ENCODE results near the gene FAM177B. TPM values are rescaled to one million over a fixed set of nuclear protein-coding genes. Genes with fewer than 3 reads are reported as not detected.

The FAM177B gene
- total and polyA plus RNA-seq, 7 donors = 0.36 to 40.5 (median 8.9) TPM; not detected in 1

- H3K4me3 ChIP-seq = no peak overlapping the region
- DNase-seq = no peak
- peak overlapping the region in 2 of 4 donors; percentile 6 to 44 for H3K27ac ChIP-seq
- no peaks in the 10 kb centered on the region for H3K27me3 ChIP-seq
- H3K36me3 ChIP-seq = no peaks in the 10 kb centered on the region
- TF ChIP-seq EP300 (IDR thresholded peaks at IDR 0.05) (peak in 3 of 4 donors; percentile 27 to 89 (median 37)), POLR2A (IDR thresholded peaks at IDR 0.05) (no peak), POLR2AphosphoS5 (IDR thresholded peaks at IDR 0.05) (peak; percentile 77 to 88 (median 82))
- TF ChIP-seq, protein P1, sequence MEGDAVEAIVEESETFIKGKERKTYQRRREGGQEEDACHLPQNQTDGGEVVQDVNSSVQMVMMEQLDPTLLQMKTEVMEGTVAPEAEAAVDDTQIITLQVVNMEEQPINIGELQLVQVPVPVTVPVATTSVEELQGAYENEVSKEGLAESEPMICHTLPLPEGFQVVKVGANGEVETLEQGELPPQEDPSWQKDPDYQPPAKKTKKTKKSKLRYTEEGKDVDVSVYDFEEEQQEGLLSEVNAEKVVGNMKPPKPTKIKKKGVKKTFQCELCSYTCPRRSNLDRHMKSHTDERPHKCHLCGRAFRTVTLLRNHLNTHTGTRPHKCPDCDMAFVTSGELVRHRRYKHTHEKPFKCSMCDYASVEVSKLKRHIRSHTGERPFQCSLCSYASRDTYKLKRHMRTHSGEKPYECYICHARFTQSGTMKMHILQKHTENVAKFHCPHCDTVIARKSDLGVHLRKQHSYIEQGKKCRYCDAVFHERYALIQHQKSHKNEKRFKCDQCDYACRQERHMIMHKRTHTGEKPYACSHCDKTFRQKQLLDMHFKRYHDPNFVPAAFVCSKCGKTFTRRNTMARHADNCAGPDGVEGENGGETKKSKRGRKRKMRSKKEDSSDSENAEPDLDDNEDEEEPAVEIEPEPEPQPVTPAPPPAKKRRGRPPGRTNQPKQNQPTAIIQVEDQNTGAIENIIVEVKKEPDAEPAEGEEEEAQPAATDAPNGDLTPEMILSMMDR (IDR thresholded peaks at IDR 0.05) = no peak
- 25 to 59% methylated on average over 2 of the region's 2 CpGs for WGBS, 2 donors
- peaks cover 0 to 12% (median 9%) of the 10 kb centered on the region in 4 donors for H3K4me1 ChIP-seq
- H3K9me3 ChIP-seq = no peaks in the 10 kb centered on the region
- intact Hi-C loops (cut with DNase I) = no loop called here
These were observed 41.0 kb downstream of the FAM177B start for GRCh38 chr1:222777977-222778376.

- Histone ChIP-seq H3K36me3 (no peaks in the 10 kb centered on the region), H3K9me3 (no peaks in the 10 kb centered on the region), H3K27me3 (no peaks in the 10 kb centered on the region), H3K27ac (no peak overlapping the region), H3K4me1 (peaks cover 0 to 20% (median 17%) of the 10 kb centered on the region in 4 donors), H3K4me3 (no peak overlapping the region)
- DNase-seq = no peak
- WGBS, 2 donors = 51 to 78% methylated on average over 4 of the region's 4 CpGs
- intact Hi-C loops (cut with DNase I) = no loop called here
- TF ChIP-seq POLR2A (IDR thresholded peaks at IDR 0.05) (no peak), POLR2AphosphoS5 (IDR thresholded peaks at IDR 0.05) (no peak), EP300 (IDR thresholded peaks at IDR 0.05) (no peak)
- TF ChIP-seq, protein P1 (IDR thresholded peaks at IDR 0.05) = no peak
These were observed 44.2 kb downstream of the FAM177B start for GRCh38 chr1:222781251-222781650.

DNA sequence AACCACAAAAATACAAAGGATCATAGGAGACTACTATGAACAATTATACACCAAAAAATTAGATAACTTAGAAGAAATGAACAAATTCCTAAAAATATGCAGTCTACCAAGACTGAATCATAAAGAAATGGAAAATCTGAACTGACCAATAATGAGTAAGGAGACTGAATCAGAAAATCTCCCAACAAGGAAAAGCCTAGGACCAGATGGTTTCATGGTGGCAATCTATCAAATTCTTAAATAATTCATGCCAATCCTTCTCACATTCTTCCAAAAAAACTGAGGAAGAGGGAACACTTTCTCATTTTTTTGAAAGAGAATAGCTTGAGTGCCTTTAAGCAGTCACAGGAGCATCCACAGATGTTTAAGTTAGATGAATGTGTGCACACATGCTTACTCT is 46.0 kb downstream of the FAM177B start:
- intact Hi-C loops (cut with DNase I) = no loop called here
- H3K27ac ChIP-seq = no peak overlapping the region
- TF ChIP-seq, protein P1 (IDR thresholded peaks at IDR 0.05) = no peak
- TF ChIP-seq EP300 (IDR thresholded peaks at IDR 0.05) (no peak), POLR2A (IDR thresholded peaks at IDR 0.05) (no peak), POLR2AphosphoS5 (IDR thresholded peaks at IDR 0.05) (no peak)

DNA sequence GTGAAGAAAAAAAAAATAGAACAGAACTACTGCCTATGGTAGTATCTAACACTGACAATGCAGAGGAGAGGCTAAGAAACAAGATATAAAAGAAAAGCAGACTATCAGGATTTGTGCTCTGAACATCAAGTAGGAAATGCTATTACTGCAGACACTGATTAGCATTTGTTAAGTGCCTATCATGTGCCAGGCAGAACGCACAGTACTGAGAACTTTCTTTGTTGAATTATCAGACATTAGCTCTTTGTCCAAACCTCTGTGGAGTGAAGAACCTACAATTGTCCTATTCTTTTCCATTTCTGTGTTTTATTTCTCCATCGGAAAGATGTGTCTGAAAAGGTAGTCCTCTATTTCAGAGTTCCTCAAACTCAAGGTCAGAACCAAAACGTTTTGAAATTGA is 47.4 kb downstream of the FAM177B start:
- DNase-seq = no peak
- Histone ChIP-seq H3K4me1 (peaks cover 0 to 14% (median 11%) of the 10 kb centered on the region in 4 donors), H3K27ac (no peak overlapping the region), H3K27me3 (no peaks in the 10 kb centered on the region), H3K4me3 (no peak overlapping the region), H3K36me3 (no peaks in the 10 kb centered on the region), H3K9me3 (no peaks in the 10 kb centered on the region)
- intact Hi-C loops (cut with DNase I) = no loop called here
- TF ChIP-seq POLR2AphosphoS5 (IDR thresholded peaks at IDR 0.05) (no peak), POLR2A (IDR thresholded peaks at IDR 0.05) (no peak), EP300 (IDR thresholded peaks at IDR 0.05) (no peak)
- TF ChIP-seq, protein P1 (IDR thresholded peaks at IDR 0.05) = no peak
- WGBS, 2 donors = 24 to 51% methylated on average over 3 of the region's 3 CpGs

More for the DNA sequence above, 46.0 kb downstream of the FAM177B start:
- Histone ChIP-seq H3K4me3 (no peak overlapping the region), H3K27me3 (no peaks in the 10 kb centered on the region), H3K36me3 (no peaks in the 10 kb centered on the region), H3K9me3 (no peaks in the 10 kb centered on the region), H3K4me1 (peaks cover 0 to 16% (median 13%) of the 10 kb centered on the region in 4 donors)
- no peak for DNase-seq

DNA sequence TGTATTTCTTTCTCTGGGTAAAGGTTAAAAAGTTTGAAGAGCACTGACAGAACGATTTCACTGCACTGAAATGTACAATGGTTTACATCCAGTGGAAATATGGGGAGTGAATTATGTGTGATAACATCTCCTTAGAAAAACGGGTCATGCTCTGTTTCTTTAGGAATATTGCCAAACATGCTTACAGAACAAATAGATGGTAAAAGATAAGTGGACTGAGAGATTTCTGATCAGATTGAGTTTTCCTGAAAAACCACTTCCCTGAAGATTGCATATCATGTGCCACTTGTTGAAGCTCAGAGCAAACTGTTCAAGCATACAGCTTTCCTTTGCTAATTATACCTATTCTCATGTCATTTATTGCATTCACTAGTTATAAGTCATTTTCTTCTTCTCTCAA is 47.9 kb downstream of the FAM177B start:
- Histone ChIP-seq H3K27ac (peak overlapping the region in 1 of 4 donors; percentile 20), H3K9me3 (no peaks in the 10 kb centered on the region), H3K4me3 (no peak overlapping the region), H3K36me3 (no peaks in the 10 kb centered on the region), H3K27me3 (no peaks in the 10 kb centered on the region), H3K4me1 (peaks cover 0 to 14% (median 11%) of the 10 kb centered on the region in 4 donors)
- TF ChIP-seq, protein P1 (IDR thresholded peaks at IDR 0.05) = no peak
- no peak for TF ChIP-seq EP300 (IDR thresholded peaks at IDR 0.05)
- no peak for TF ChIP-seq POLR2A (IDR thresholded peaks at IDR 0.05)
- no peak for TF ChIP-seq POLR2AphosphoS5 (IDR thresholded peaks at IDR 0.05)
- WGBS, 2 donors = 4 to 15% methylated on average over 2 of the region's 2 CpGs
- DNase-seq = no peak
- intact Hi-C loops (cut with DNase I) = no loop called here

Measured in sigmoid colon (tissue), 7 donors.